ENCODE data around the gene TRAPPC3. TPM values are rescaled to one million over a fixed set of nuclear protein-coding genes. Genes with fewer than 3 reads are reported as not detected.

Gene TRAPPC3
- polyA plus RNA-seq, 1 donor (not counting 4 experiments of a cell fraction or from before 2014, with no cell fraction given) = 173 TPM

- H4K20me1 ChIP-seq (ENCODE audit: control insufficient read depth, extremely low read depth, insufficient read depth, low read length) = peaks cover 8% of the 10 kb centered on the region
Measured at GRCh38 chr1:36172017-36172747, 22.9 kb upstream of the TRAPPC3 start.

GRCh38 chr1:36170643-36171412 is 21.5 kb upstream of the TRAPPC3 start:
- peaks cover 79% of the 10 kb centered on the region for H3K79me2 ChIP-seq (ENCODE audit: control insufficient read depth, insufficient read depth, low read length)
- H4K20me1 ChIP-seq (ENCODE audit: control insufficient read depth, extremely low read depth, insufficient read depth, low read length) = peaks cover 8% of the 10 kb centered on the region
- H3K9me3 ChIP-seq (ENCODE audit: control insufficient read depth, low read depth, low read length) = no peaks in the 10 kb centered on the region
- no peaks in the 10 kb centered on the region for H3K9me1 ChIP-seq (ENCODE audit: control insufficient read depth, extremely low read depth, insufficient read depth, low read length)
- no peak for TF ChIP-seq EZH2 (IDR thresholded peaks at IDR 0.05; ENCODE audit: low read length)
- no peak for TF ChIP-seq CTCF (optimal IDR thresholded peaks at IDR 0.05 in 1 of 3, IDR thresholded peaks at IDR 0.05 in 1 of 3, conservative IDR thresholded peaks at IDR 0.05 in 1 of 3; ENCODE audit: extremely low read depth in 1 of 3, insufficient read depth in 2 of 3, low read length in 3 of 3)
- no peak overlapping the region for H2AFZ ChIP-seq (ENCODE audit: control insufficient read depth, low read length)
- peak overlapping the region; percentile 86 for H3K27ac ChIP-seq (ENCODE audit: control insufficient read depth, insufficient read depth, low read length)
- peak overlapping the region in 1 of 3 experiments; percentile 25 for H3K4me3 ChIP-seq (ENCODE audit: control insufficient read depth in 2 of 3, extremely low read depth in 1 of 3, insufficient read depth in 2 of 3, low read depth in 1 of 3, low read length in 3 of 3)
- H3K27me3 ChIP-seq (ENCODE audit: control insufficient read depth, extremely low read depth, insufficient read depth, low read length) = no peaks in the 10 kb centered on the region
- peaks cover 47% of the 10 kb centered on the region in 2 experiments for H3K36me3 ChIP-seq (ENCODE audit: control insufficient read depth in 2 of 2, extremely low read depth in 1 of 2, insufficient read depth in 2 of 2, low read length in 2 of 2)
- H3K9ac ChIP-seq (ENCODE audit: control insufficient read depth, extremely low read depth, insufficient read depth, low read length) = peak overlapping the region; percentile 69
- no peak for DNase-seq (ENCODE audit: low read depth, low spot score)
- H3K4me1 ChIP-seq (ENCODE audit: control insufficient read depth, extremely low read depth, insufficient read depth, low read length) = peaks cover 69% of the 10 kb centered on the region
- no peak for FAIRE-seq
- H3K4me2 ChIP-seq (ENCODE audit: control insufficient read depth, extremely low read depth, insufficient read depth, low read depth, low read length) = peak overlapping the region; percentile 65
- dilution Hi-C loops (cut with MboI; ENCODE audit: extremely low pct_ligation_motif_present, low sequenced_read_pairs) = no loop called here

More at GRCh38 chr1:36172017-36172747, 22.9 kb upstream of the TRAPPC3 start:
- Histone ChIP-seq H3K4me2 (ENCODE audit: control insufficient read depth, extremely low read depth, insufficient read depth, low read depth, low read length) (peak overlapping the region; percentile 43), H3K4me3 (ENCODE audit: control insufficient read depth in 2 of 3, extremely low read depth in 1 of 3, insufficient read depth in 2 of 3, low read depth in 1 of 3, low read length in 3 of 3) (peak overlapping the region in 1 of 3 experiments; percentile 11), H3K9ac (ENCODE audit: control insufficient read depth, extremely low read depth, insufficient read depth, low read length) (peak overlapping the region; percentile 43), H3K9me1 (ENCODE audit: control insufficient read depth, extremely low read depth, insufficient read depth, low read length) (no peaks in the 10 kb centered on the region), H3K4me1 (ENCODE audit: control insufficient read depth, extremely low read depth, insufficient read depth, low read length) (peaks cover 56% of the 10 kb centered on the region), H2AFZ (ENCODE audit: control insufficient read depth, low read length) (no peak overlapping the region), H3K27ac (ENCODE audit: control insufficient read depth, insufficient read depth, low read length) (peak overlapping the region; percentile 86), H3K27me3 (ENCODE audit: control insufficient read depth, extremely low read depth, insufficient read depth, low read length) (no peaks in the 10 kb centered on the region), H3K36me3 (ENCODE audit: control insufficient read depth in 2 of 2, extremely low read depth in 1 of 2, insufficient read depth in 2 of 2, low read length in 2 of 2) (peaks cover 46 to 56% of the 10 kb centered on the region in 2 experiments), H3K79me2 (ENCODE audit: control insufficient read depth, insufficient read depth, low read length) (peaks cover 75% of the 10 kb centered on the region), H3K9me3 (ENCODE audit: control insufficient read depth, low read depth, low read length) (no peaks in the 10 kb centered on the region)
- DNase-seq (ENCODE audit: low read depth, low spot score) = no peak
- TF ChIP-seq CTCF (optimal IDR thresholded peaks at IDR 0.05 in 1 of 3, IDR thresholded peaks at IDR 0.05 in 1 of 3, conservative IDR thresholded peaks at IDR 0.05 in 1 of 3; ENCODE audit: extremely low read depth in 1 of 3, insufficient read depth in 2 of 3, low read length in 3 of 3) = no peak
- no peak for FAIRE-seq
- dilution Hi-C loops (cut with MboI; ENCODE audit: extremely low pct_ligation_motif_present, low sequenced_read_pairs) = no loop called here

Measured in keratinocyte (primary cell).